H1 (cell line): ENCODE results near the gene JDP2. TPM values are rescaled to one million over a fixed set of nuclear protein-coding genes. Genes with fewer than 3 reads are reported as not detected.

Experiments used
- CTCF ChIA-PET: fragments of 300-600 bp; sonication (Branson Sonifier 250); formaldehyde crosslinking; loops from one replicate; lab custom pipeline; 2021; ENCODE audit not compliant: partially characterized antibody; lab: Charles Lee
- POLR2A ChIA-PET: fragments of 300-600 bp; sonication (Branson Sonifier 250); formaldehyde crosslinking; loops from one replicate; lab custom pipeline; 2021; ENCODE audit warnings: inconsistent platforms; ENCODE audit not compliant: partially characterized antibody; lab: Charles Lee
- DNase-seq, 2 experiments: peaks; one replicate each; pipeline versions ENCODE4 v3.0.0 to v3.0.0-alpha.2; 2010 to 2022; ENCODE audit warnings: low spot score in 2 of 2, low read depth in 1 of 2, mixed read lengths in 1 of 2
- FAIRE-seq: peaks from 2 replicates; lab custom pipeline; 2011; peaks lifted over from hg19 to GRCh38; lab: Jason Lieb, UNC
- H2AFZ ChIP-seq: 2 replicates; pipeline ENCODE4 v1.8.1; 2012; ENCODE audit warnings: low read length, inconsistent platforms
- H2AK5ac ChIP-seq: 2 replicates; pipeline ENCODE4 v1.6.1; 2013; ENCODE audit warnings: low read depth, low read length
- H2BK120ac ChIP-seq: replicated peaks from 2 replicates; pipeline ENCODE3; 2013; ENCODE audit warnings: low read depth, low read length, inconsistent platforms
- H2BK12ac ChIP-seq: 2 replicates; pipeline ENCODE4 v1.6.1; 2013; ENCODE audit warnings: low read depth, low read length
- H2BK15ac ChIP-seq: 2 replicates; pipeline ENCODE4 v1.6.1; 2013; ENCODE audit warnings: low read length
- H2BK20ac ChIP-seq: 2 replicates; pipeline ENCODE4 v1.6.1; 2013; ENCODE audit warnings: low read length
- H2BK5ac ChIP-seq: 2 replicates; pipeline ENCODE4 v1.6.1; 2013; ENCODE audit warnings: low read depth, low read length
- H3K14ac ChIP-seq: 2 replicates; pipeline ENCODE4 v1.6.1; 2013; ENCODE audit warnings: inconsistent platforms; ENCODE audit not compliant: insufficient read length
- H3K18ac ChIP-seq: 2 replicates; pipeline ENCODE4 v1.6.1; 2013; ENCODE audit warnings: low read length; ENCODE audit errors: extremely low read depth
- H3K23ac ChIP-seq: 2 replicates; pipeline ENCODE4 v1.6.1; 2013; ENCODE audit warnings: inconsistent platforms; ENCODE audit not compliant: insufficient read length
- H3K23me2 ChIP-seq: 2 replicates; pipeline ENCODE4 v1.6.1; 2013; ENCODE audit warnings: low read depth, low read length
- H3K27ac ChIP-seq: 2 replicates; pipeline ENCODE4 v1.6.1; 2011; ENCODE audit warnings: low read depth, low read length, inconsistent platforms
- H3K27me3 ChIP-seq, 4 experiments: replicated peaks in 1 of 4; 1 replicate in 1 of 4; 2 replicates in 3 of 4; pipeline versions ENCODE4 v1.6.1 to v1.8.1; 2011 to 2013; ENCODE audit warnings: low read length in 3 of 4, mild to moderate bottlenecking in 3 of 4, inconsistent platforms in 2 of 4, mixed read lengths in 2 of 4, moderate library complexity in 1 of 4; ENCODE audit not compliant: control insufficient read depth in 3 of 4, insufficient read depth in 3 of 4; ENCODE audit errors: extremely low read depth in 1 of 4
- H3K36me3 ChIP-seq, 4 experiments: 2 replicates each; pipeline versions ENCODE4 v1.6.1 to v1.8.1; 2011 to 2013; ENCODE audit warnings: mild to moderate bottlenecking in 4 of 4, low read length in 3 of 4, moderate library complexity in 2 of 4, control low read depth in 1 of 4, inconsistent platforms in 1 of 4; ENCODE audit not compliant: insufficient read depth in 4 of 4, control insufficient read depth in 2 of 4
- H3K4ac ChIP-seq: replicated peaks from 2 replicates; pipeline ENCODE3; 2013; ENCODE audit warnings: low read length, low read depth, mixed read lengths, inconsistent platforms; ENCODE audit not compliant: insufficient read length
- H3K4me1 ChIP-seq, 4 experiments: replicated peaks in 1 of 4; 1 replicate in 1 of 4; 2 replicates in 3 of 4; pipeline versions ENCODE4 v1.6.1 to v1.8.1; 2011 to 2013; ENCODE audit warnings: low read length in 3 of 4, inconsistent platforms in 2 of 4, mixed read lengths in 1 of 4; ENCODE audit not compliant: insufficient read depth in 4 of 4, control insufficient read depth in 3 of 4
- H3K4me2 ChIP-seq, 2 experiments: 2 replicates each; pipeline versions ENCODE4 v1.6.1 to v1.8.1; 2011 to 2013; ENCODE audit warnings: low read depth in 2 of 2, low read length in 2 of 2, control low read depth in 1 of 2, inconsistent platforms in 1 of 2, mild to moderate bottlenecking in 1 of 2; ENCODE audit not compliant: insufficient read depth in 1 of 2
- H3K4me3 ChIP-seq, 4 experiments: fragments of 200-600, 300-600 bp in 1 of 4; sonication (generic), shearing (Covaris generic), sonication (Bioruptor Twin) in 1 of 4; 2 replicates each; pipeline versions ENCODE4 v1.5.1 to v1.8.1; 2011 to 2016; ENCODE audit warnings: low read length in 4 of 4, low read depth in 3 of 4, control low read depth in 2 of 4, inconsistent platforms in 2 of 4, mild to moderate bottlenecking in 2 of 4, mixed read lengths in 1 of 4, moderate library complexity in 1 of 4; ENCODE audit not compliant: insufficient read depth in 2 of 4; ENCODE audit errors: extremely low read depth in 1 of 4
- H3K56ac ChIP-seq: replicated peaks from 2 replicates; pipeline ENCODE3; 2013; ENCODE audit warnings: low read depth, mild to moderate bottlenecking, mixed read lengths, low read length, inconsistent platforms; ENCODE audit not compliant: insufficient read length
- H3K79me1 ChIP-seq: 2 replicates; pipeline ENCODE4 v1.6.1; 2013; ENCODE audit warnings: low read depth, low read length, control low read depth
- H3K79me2 ChIP-seq, 2 experiments: 2 replicates each; pipeline versions ENCODE4 v1.6.1 to v1.8.1; 2012 to 2013; ENCODE audit warnings: low read length in 2 of 2, mild to moderate bottlenecking in 2 of 2, inconsistent platforms in 1 of 2; ENCODE audit not compliant: insufficient read depth in 2 of 2, control insufficient read depth in 1 of 2
- H3K9ac ChIP-seq, 4 experiments: replicated peaks in 1 of 4; 1 replicate in 1 of 4; 2 replicates in 3 of 4; pipeline versions ENCODE4 v1.6.1 to v1.8.1; 2011 to 2013; ENCODE audit warnings: low read depth in 3 of 4, low read length in 3 of 4, control low read depth in 2 of 4, mild to moderate bottlenecking in 2 of 4, moderate library complexity in 2 of 4, inconsistent platforms in 1 of 4; ENCODE audit errors: extremely low read depth in 1 of 4
- H3K9me3 ChIP-seq, 2 experiments: 2 replicates each; pipeline versions ENCODE4 v1.6.1 to v1.8.1; 2012 to 2013; ENCODE audit warnings: mild to moderate bottlenecking in 2 of 2, moderate library complexity in 2 of 2, control low read depth in 1 of 2, inconsistent platforms in 1 of 2, low read depth in 1 of 2, low read length in 1 of 2, mixed read lengths in 1 of 2; ENCODE audit not compliant: insufficient read depth in 2 of 2
- H4K20me1 ChIP-seq, 2 experiments: replicated peaks in 1 of 2; 2 replicates each; pipeline versions ENCODE3 to v1.8.1; 2011 to 2013; ENCODE audit warnings: inconsistent platforms in 2 of 2, low read length in 2 of 2, mild to moderate bottlenecking in 1 of 2; ENCODE audit not compliant: insufficient read depth in 2 of 2, control insufficient read depth in 1 of 2
- H4K5ac ChIP-seq: 2 replicates; pipeline ENCODE4 v1.6.1; 2013; ENCODE audit warnings: low read length, low read depth, mixed read lengths, inconsistent platforms; ENCODE audit not compliant: insufficient read length
- H4K8ac ChIP-seq: 2 replicates; pipeline ENCODE4 v1.8.0; 2013; ENCODE audit warnings: mild to moderate bottlenecking, moderate library complexity, low read length, inconsistent platforms; ENCODE audit not compliant: insufficient read depth; ENCODE audit errors: extremely low read depth
- H4K91ac ChIP-seq: replicated peaks from 2 replicates; pipeline ENCODE3; 2013; ENCODE audit warnings: low read length, mixed read lengths, inconsistent platforms; ENCODE audit not compliant: insufficient read length
- EP300 ChIP-seq, 2 experiments: IDR thresholded peaks; 1 replicate in 1 of 2; 2 replicates in 1 of 2; pipeline ENCODE4 v1.6.1; 2011 to 2012; ENCODE audit warnings: low read depth in 2 of 2, low read length in 2 of 2, mild to moderate bottlenecking in 2 of 2, borderline replicate concordance in 1 of 2, inconsistent platforms in 1 of 2, moderate library complexity in 1 of 2
- JUND ChIP-seq: IDR thresholded peaks from 2 replicates; pipeline ENCODE4 v1.6.1; 2011; ENCODE audit warnings: mild to moderate bottlenecking, improper control_type of control experiment, low read length
- NRF1 ChIP-seq: IDR thresholded peaks from 2 replicates; pipeline ENCODE4 v1.6.1; 2011; ENCODE audit warnings: mild to moderate bottlenecking, low read depth, low read length, improper control_type of control experiment
- POLR2AphosphoS5 ChIP-seq: IDR thresholded peaks from 2 replicates; pipeline ENCODE4 v1.6.1; 2011; ENCODE audit warnings: low read depth, low read length
- RAD21 ChIP-seq, 2 experiments: IDR thresholded peaks in 1 of 2; conservative IDR thresholded peaks in 1 of 2; 2 replicates each; pipeline ENCODE4 v1.6.1; 2011; ENCODE audit warnings: low read depth in 2 of 2, low read length in 2 of 2, improper control_type of control experiment in 1 of 2, inconsistent platforms in 1 of 2, mild to moderate bottlenecking in 1 of 2, moderate library complexity in 1 of 2
- SAP30 ChIP-seq: fragments of 300-600 bp; sonication (generic); IDR thresholded peaks from 2 replicates; pipeline ENCODE4 v1.7.1; 2012; ENCODE audit warnings: low read length, moderate library complexity, mild to moderate bottlenecking, inconsistent platforms; ENCODE audit not compliant: insufficient read depth, insufficient replicate concordance
- SUZ12 ChIP-seq: fragments of 200-600 bp; sonication (generic); IDR thresholded peaks from 2 replicates; pipeline ENCODE4 v1.6.1; 2012; ENCODE audit warnings: mild to moderate bottlenecking, inconsistent platforms, low read length, moderate library complexity, mixed read lengths
- TAF1 ChIP-seq: IDR thresholded peaks from 2 replicates; pipeline ENCODE4 v1.6.1; 2011; ENCODE audit warnings: mild to moderate bottlenecking, low read depth, low read length
- TAF7 ChIP-seq: optimal IDR thresholded peaks from 2 replicates; pipeline ENCODE3; 2011; ENCODE audit warnings: low read depth, mild to moderate bottlenecking, inconsistent platforms, low read length, moderate library complexity, borderline replicate concordance
- TEAD4 ChIP-seq: IDR thresholded peaks from 2 replicates; pipeline ENCODE4 v1.6.1; 2012; ENCODE audit warnings: low read depth, low read length, inconsistent platforms, mixed read lengths
- USF2 ChIP-seq: IDR thresholded peaks from 2 replicates; pipeline ENCODE4 v1.6.1; 2011; ENCODE audit warnings: low read length, improper control_type of control experiment
- WGBS, 2 experiments: shearing (Covaris generic) in 1 of 2; methylation state at CpG; one replicate each; pipeline versions ENCODE4 v1.1.6 to v1.1.7; 2013 to 2015; ENCODE audit warnings: low lambda C conversion rate in 2 of 2, mixed read lengths in 2 of 2, inconsistent platforms in 1 of 2, low coverage in 1 of 2, missing lambda C conversion rate in 1 of 2; ENCODE audit not compliant: insufficient replicate concordance in 2 of 2, insufficient coverage in 1 of 2, insufficient read length in 1 of 2; ENCODE audit errors: extremely low coverage in 1 of 2, missing lambda C conversion rate in 1 of 2; 5-methylcytosine and 5-hydroxymethylcytosine counted together
- polyA plus RNA-seq, 7 experiments: library from polyadenylated mRNA; depleted of rRNA in 3 of 7; stranded (reverse) in 5 of 7; unstranded in 2 of 7; fragments of >200 nt in 5 of 7; fragments of 200-250 nt in 2 of 7; gene quantifications; 1 replicate in 5 of 7; 2 replicates in 1 of 7; 4 replicates in 1 of 7; pipeline versions ENCODE4 v1.2.1 to v1.2.3, GENCODE V29; 2011 to 2013; ENCODE audit warnings: missing spikeins in 2 of 7, mixed read lengths in 2 of 7
- total RNA-seq: library from RNA; stranded (reverse); fragmentation: NEBNext Ultra II Directional; extraction: Animal tissue kit (Norgen Biotek cat#: 25700); gene quantifications from 2 replicates; pipeline ENCODE4 v1.2.1, GENCODE V29; 2021

Gene JDP2
- total and polyA plus RNA-seq, 2 of the 8 experiments (the other 6 are each of a cell fraction or from before 2014, with no cell fraction given): 8.9 to 27.2 TPM

DNA sequence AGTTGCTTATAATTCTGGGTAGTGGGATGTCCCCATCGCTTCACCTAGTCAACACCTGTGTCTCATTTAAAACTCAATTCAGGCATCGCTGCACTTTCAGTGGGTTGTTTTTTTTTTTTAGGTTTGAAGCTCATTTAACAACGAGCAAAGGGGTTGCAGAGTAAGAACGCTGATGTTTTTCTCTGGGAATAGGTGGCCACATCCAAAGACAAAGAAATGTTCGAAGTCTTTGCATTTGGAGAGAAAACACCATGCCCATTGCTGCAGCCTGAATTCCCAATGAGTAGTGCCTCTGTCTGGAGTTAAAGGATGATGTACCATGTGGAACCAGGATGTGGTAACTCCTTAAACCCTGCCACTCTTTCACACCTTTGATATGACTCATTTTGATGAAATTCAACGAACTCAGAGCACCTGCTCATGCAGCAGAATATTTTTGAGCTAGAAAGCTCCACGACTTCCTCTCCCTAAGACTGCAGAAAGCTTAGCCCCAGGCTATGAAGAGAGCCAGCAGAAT, 59.4 kb downstream of the JDP2 start:
- Histone ChIP-seq H3K79me2 (no peaks in the 10 kb centered on the region), H3K23me2 (no peaks in the 10 kb centered on the region), H3K79me1 (no peaks in the 10 kb centered on the region), H2AK5ac (no peak overlapping the region), H4K8ac (no peak overlapping the region), H3K27me3 (0 out of 7 replicates have a peak, but pooled peaks cover 0 to 2% (median 0%) of the 10 kb centered on the region in 4 experiments), H3K4me3 (no peak overlapping the region), H2BK120ac (no peak overlapping the region), H2BK12ac (no peak overlapping the region), H3K4me2 (no peak overlapping the region), H3K9me3 (no peaks in the 10 kb centered on the region), H3K23ac (no peak overlapping the region), H4K20me1 (no peaks in the 10 kb centered on the region), H3K14ac (no peak overlapping the region), H3K36me3 (no peaks in the 10 kb centered on the region), H3K18ac (no peak overlapping the region), H3K56ac (no peak overlapping the region), H3K9ac (no peak overlapping the region), H4K91ac (no peak overlapping the region), H4K5ac (no peak overlapping the region), H3K4ac (no peak overlapping the region), H2AFZ (no peak overlapping the region), H2BK20ac (no peak overlapping the region), H3K4me1 (no peaks in the 10 kb centered on the region), H2BK15ac (no peak overlapping the region), H3K27ac (no peak overlapping the region), H2BK5ac (no peak overlapping the region)
- TF ChIP-seq SUZ12 (no peak), NRF1 (no peak), JUND (no peak), TEAD4 (no peak), TAF7 (no peak), SAP30 (no peak), TAF1 (no peak), USF2 (no peak), EP300 (IDR thresholded peaks at IDR 0.05; ENCODE audit: borderline replicate concordance in 1 of 2, low read depth in 2 of 2, low read length in 2 of 2) (no peak), RAD21 (IDR thresholded peaks at IDR 0.05 in 1 of 2, conservative IDR thresholded peaks at IDR 0.05 in 1 of 2; ENCODE audit: low read depth in 2 of 2, low read length in 2 of 2) (no peak), POLR2AphosphoS5 (no peak)
- FAIRE-seq (no peak), DNase-seq (peak in 1 of 2 experiments; percentile 31)
- ChIA-PET POLR2A (interaction anchor here (1.0 kb wide), 1 partner anchor 11 kb away, joined by 5 read pairs; no protein-coding TSS in a partner anchor), CTCF (interaction anchor here (0.7 to 8.0 kb wide), 15 partner anchors 8 to 220 kb away, joined by 3 to 184 read pairs (median 4); no protein-coding TSS in a partner anchor)
- 94% methylated on average over 7 of the region's 7 CpGs; no CpG with 5 or more reads in 1 of the 2 experiments for WGBS, 2 experiments
